ENCODE data around the gene UBASH3B.

Gene UBASH3B

DNA sequence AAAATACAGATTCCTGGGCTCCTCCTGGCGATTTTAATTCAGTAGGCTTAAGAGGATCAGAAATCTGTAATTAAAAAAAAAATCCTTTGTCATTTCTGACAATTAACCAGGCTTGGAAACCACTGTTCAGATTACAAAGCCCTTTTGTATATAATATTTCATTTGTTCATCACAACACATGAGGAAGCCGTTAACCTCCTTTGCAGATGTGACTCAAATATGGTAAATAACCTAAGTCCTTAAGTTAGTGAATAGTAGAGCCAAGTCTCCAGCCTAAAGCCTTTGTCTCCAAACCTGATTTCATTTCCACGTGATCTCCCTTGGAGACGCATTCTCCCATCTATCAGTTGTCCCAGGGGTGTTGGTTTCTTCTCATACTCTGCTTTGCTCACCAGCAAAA is 67.6 kb downstream of the UBASH3B start:
- no peaks in the 10 kb centered on the region for H4K20me1 ChIP-seq (ENCODE audit: insufficient read depth, low read length)
- H3K36me3 ChIP-seq (replicated peaks; ENCODE audit: low read depth, low read length), result no peaks in the 10 kb centered on the region
- H3K79me2 ChIP-seq (ENCODE audit: low read length), result no peaks in the 10 kb centered on the region
- H3K4me1 ChIP-seq (ENCODE audit: low read length), result peaks cover 18% of the 10 kb centered on the region
- no peak overlapping the region for H3K4me2 ChIP-seq (ENCODE audit: low read length)
- H3K27ac ChIP-seq (ENCODE audit: low read length), result no peak overlapping the region
- H3K27me3 ChIP-seq (ENCODE audit: low read depth, low read length), result peaks cover 32% of the 10 kb centered on the region
- TF ChIP-seq, protein P1, sequence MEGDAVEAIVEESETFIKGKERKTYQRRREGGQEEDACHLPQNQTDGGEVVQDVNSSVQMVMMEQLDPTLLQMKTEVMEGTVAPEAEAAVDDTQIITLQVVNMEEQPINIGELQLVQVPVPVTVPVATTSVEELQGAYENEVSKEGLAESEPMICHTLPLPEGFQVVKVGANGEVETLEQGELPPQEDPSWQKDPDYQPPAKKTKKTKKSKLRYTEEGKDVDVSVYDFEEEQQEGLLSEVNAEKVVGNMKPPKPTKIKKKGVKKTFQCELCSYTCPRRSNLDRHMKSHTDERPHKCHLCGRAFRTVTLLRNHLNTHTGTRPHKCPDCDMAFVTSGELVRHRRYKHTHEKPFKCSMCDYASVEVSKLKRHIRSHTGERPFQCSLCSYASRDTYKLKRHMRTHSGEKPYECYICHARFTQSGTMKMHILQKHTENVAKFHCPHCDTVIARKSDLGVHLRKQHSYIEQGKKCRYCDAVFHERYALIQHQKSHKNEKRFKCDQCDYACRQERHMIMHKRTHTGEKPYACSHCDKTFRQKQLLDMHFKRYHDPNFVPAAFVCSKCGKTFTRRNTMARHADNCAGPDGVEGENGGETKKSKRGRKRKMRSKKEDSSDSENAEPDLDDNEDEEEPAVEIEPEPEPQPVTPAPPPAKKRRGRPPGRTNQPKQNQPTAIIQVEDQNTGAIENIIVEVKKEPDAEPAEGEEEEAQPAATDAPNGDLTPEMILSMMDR (IDR thresholded peaks at IDR 0.05; ENCODE audit: low read depth, low read length), result no peak
- TF ChIP-seq EZH2phosphoT487 (IDR thresholded peaks at IDR 0.05; ENCODE audit: low read depth), result no peak
- H3K9ac ChIP-seq (ENCODE audit: low read length), result no peak overlapping the region
- H3K9me3 ChIP-seq (ENCODE audit: insufficient read depth, low read length), result no peaks in the 10 kb centered on the region
- no peak overlapping the region for H3K4me3 ChIP-seq (ENCODE audit: low read length)
- no peak overlapping the region for H2AFZ ChIP-seq (ENCODE audit: low read depth, low read length)

DNA sequence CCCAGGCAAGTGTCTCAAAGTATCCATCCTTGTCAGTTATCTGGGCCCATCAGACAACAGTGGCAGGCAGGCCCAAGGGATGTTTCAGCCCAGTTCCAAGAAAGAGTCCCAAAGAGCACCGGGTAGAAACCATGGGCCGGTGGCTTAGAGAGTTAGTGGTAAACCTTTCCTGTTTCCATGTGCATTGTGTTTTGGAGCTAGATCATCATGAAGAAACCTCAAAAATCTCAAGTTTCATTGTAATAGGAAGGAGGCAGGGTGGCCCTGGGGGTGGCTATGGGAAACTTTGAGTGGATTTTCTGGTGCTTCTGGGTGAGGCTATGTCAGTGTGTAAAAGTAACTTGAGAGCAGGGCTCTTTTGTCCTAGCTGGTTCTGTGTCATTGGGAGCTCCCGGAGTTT is 68.1 kb downstream of the UBASH3B start:
- H4K20me1 ChIP-seq (ENCODE audit: insufficient read depth, low read length), result no peaks in the 10 kb centered on the region
- H3K9ac ChIP-seq (ENCODE audit: low read length), result no peak overlapping the region
- H3K4me1 ChIP-seq (ENCODE audit: low read length), result peaks cover 21% of the 10 kb centered on the region
- H3K27me3 ChIP-seq (ENCODE audit: low read depth, low read length), result peaks cover 32% of the 10 kb centered on the region
- no peak overlapping the region for H3K4me2 ChIP-seq (ENCODE audit: low read length)
- H3K27ac ChIP-seq (ENCODE audit: low read length), result no peak overlapping the region
- no peaks in the 10 kb centered on the region for H3K79me2 ChIP-seq (ENCODE audit: low read length)
- H2AFZ ChIP-seq (ENCODE audit: low read depth, low read length), result no peak overlapping the region
- no peaks in the 10 kb centered on the region for H3K9me3 ChIP-seq (ENCODE audit: insufficient read depth, low read length)
- H3K4me3 ChIP-seq (ENCODE audit: low read length), result no peak overlapping the region
- TF ChIP-seq, protein P1 (IDR thresholded peaks at IDR 0.05; ENCODE audit: low read depth, low read length), result no peak
- no peak for TF ChIP-seq EZH2phosphoT487 (IDR thresholded peaks at IDR 0.05; ENCODE audit: low read depth)
- H3K36me3 ChIP-seq (replicated peaks; ENCODE audit: low read depth, low read length), result no peaks in the 10 kb centered on the region

DNA sequence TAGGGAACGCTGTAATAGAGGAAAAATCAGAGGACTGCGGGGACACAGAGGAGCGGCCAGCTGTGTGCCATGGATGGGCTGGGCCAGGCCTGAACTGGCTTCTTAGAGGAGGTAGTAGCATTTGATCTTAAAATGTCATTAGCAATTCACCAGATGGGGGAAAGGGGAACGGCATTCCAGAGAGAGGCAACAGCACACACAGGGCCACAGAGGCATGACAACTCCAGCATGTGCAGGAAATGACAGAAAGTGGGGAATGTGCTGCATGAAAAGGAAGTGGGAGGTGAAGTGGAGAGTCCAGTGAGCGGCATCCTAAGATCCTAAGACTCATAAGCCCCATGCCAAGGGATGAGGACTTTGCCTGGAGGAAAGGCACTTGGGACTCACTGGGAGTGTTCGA is 69.0 kb downstream of the UBASH3B start:
- Histone ChIP-seq H3K4me2 (ENCODE audit: low read length) (no peak overlapping the region), H3K4me1 (ENCODE audit: low read length) (peaks cover 22% of the 10 kb centered on the region), H4K20me1 (ENCODE audit: insufficient read depth, low read length) (no peaks in the 10 kb centered on the region), H3K27me3 (ENCODE audit: low read depth, low read length) (peaks cover 24% of the 10 kb centered on the region), H3K9me3 (ENCODE audit: insufficient read depth, low read length) (no peaks in the 10 kb centered on the region), H3K9ac (ENCODE audit: low read length) (no peak overlapping the region), H3K4me3 (ENCODE audit: low read length) (no peak overlapping the region), H2AFZ (ENCODE audit: low read depth, low read length) (no peak overlapping the region), H3K27ac (ENCODE audit: low read length) (no peak overlapping the region), H3K36me3 (replicated peaks; ENCODE audit: low read depth, low read length) (no peaks in the 10 kb centered on the region), H3K79me2 (ENCODE audit: low read length) (no peaks in the 10 kb centered on the region)
- TF ChIP-seq, protein P1 (IDR thresholded peaks at IDR 0.05; ENCODE audit: low read depth, low read length), result no peak
- TF ChIP-seq EZH2phosphoT487 (IDR thresholded peaks at IDR 0.05; ENCODE audit: low read depth), result no peak

DNA sequence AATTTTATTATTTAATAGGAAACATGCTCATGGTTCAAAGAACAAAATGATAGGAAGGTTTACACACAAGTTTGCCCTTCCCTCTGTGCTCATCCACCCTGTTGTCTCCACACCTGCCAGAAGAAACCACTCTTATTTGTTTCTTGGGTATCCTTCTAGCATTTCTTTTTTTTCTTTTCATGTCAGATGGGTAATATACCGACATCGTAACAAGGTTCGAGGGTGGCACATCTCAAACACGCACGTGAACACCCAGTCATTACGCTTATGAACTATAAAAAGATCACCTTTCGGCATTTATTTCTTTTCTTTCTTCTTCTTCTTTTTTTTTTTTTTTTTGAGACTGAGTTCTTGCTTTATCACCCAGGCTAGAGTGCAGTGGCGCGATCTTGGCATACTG is 70.5 kb downstream of the UBASH3B start:
- H2AFZ ChIP-seq (ENCODE audit: low read depth, low read length), result no peak overlapping the region
- peaks cover 12% of the 10 kb centered on the region for H3K27me3 ChIP-seq (ENCODE audit: low read depth, low read length)
- no peak overlapping the region for H3K27ac ChIP-seq (ENCODE audit: low read length)
- H3K79me2 ChIP-seq (ENCODE audit: low read length), result no peaks in the 10 kb centered on the region
- H3K9ac ChIP-seq (ENCODE audit: low read length), result no peak overlapping the region
- no peak overlapping the region for H3K4me2 ChIP-seq (ENCODE audit: low read length)
- H3K4me1 ChIP-seq (ENCODE audit: low read length), result peaks cover 22% of the 10 kb centered on the region
- H3K4me3 ChIP-seq (ENCODE audit: low read length), result no peak overlapping the region
- no peaks in the 10 kb centered on the region for H4K20me1 ChIP-seq (ENCODE audit: insufficient read depth, low read length)
- H3K9me3 ChIP-seq (ENCODE audit: insufficient read depth, low read length), result no peaks in the 10 kb centered on the region
- TF ChIP-seq, protein P1 (IDR thresholded peaks at IDR 0.05; ENCODE audit: low read depth, low read length), result no peak
- TF ChIP-seq EZH2phosphoT487 (IDR thresholded peaks at IDR 0.05; ENCODE audit: low read depth), result no peak
- no peaks in the 10 kb centered on the region for H3K36me3 ChIP-seq (replicated peaks; ENCODE audit: low read depth, low read length)
